K562 (cell line): ENCODE data around the gene ATP5PD. TPM values are rescaled to one million over a fixed set of nuclear protein-coding genes. Genes with fewer than 3 reads are reported as not detected.
"Not testable (repeated sequence)": the region's sequence is repeated elsewhere in the genome, so short reads cannot be mapped to it uniquely, and the experiment has no call there.

Experiments used
- ARID3A ChIP-seq: IDR thresholded peaks from 2 replicates; pipeline ENCODE4 v1.6.1; 2012; ENCODE audit warnings: low read depth, low read length, improper control_type of control experiment, borderline replicate concordance
- BCLAF1 ChIP-seq, 2 experiments: fragments of 450-650 bp in 1 of 2; IDR thresholded peaks; 2 replicates each; pipeline ENCODE4 v1.6.1; 2011 to 2017; ENCODE audit warnings: low read depth in 2 of 2, antibody characterized with exemption in 1 of 2, borderline replicate concordance in 1 of 2, low read length in 1 of 2, mild to moderate bottlenecking in 1 of 2, mixed read lengths in 1 of 2; ENCODE audit not compliant: control insufficient read depth in 1 of 2
- BHLHE40 ChIP-seq: IDR thresholded peaks from 2 replicates; pipeline ENCODE4 v1.6.1; 2011; ENCODE audit warnings: low read length, improper control_type of control experiment
- DMBX1 ChIP-seq: fragments of 250-450 bp; sonication (Bioruptor Pico); IDR thresholded peaks from 2 replicates; pipeline ENCODE4 v1.8.0; 2022; ENCODE audit warnings: inconsistent platforms, mild to moderate bottlenecking, moderate library complexity, borderline replicate concordance
- ELF1 ChIP-seq: fragments of 200-800 bp; sonication (Bioruptor generic); IDR thresholded peaks from 2 replicates; pipeline ENCODE4 v1.6.1; 2016; ENCODE audit warnings: missing genetic modification characterization, missing compliant biosample characterization
- ETV5 ChIP-seq: sonication (generic); formaldehyde crosslinking; IDR thresholded peaks from 2 replicates; pipeline ENCODE4 v1.4.0; 2020; ENCODE audit warnings: low read depth, mild to moderate bottlenecking, missing genetic modification reagents
- FOXA1 ChIP-seq: fragments of 450-650 bp; IDR thresholded peaks from 2 replicates; pipeline ENCODE4 v1.6.1; 2016; ENCODE audit warnings: mild to moderate bottlenecking, borderline replicate concordance
- FOXM1 ChIP-seq, 2 experiments: fragments of 450-650 bp in 1 of 2; sonication (generic) in 1 of 2; formaldehyde crosslinking in 1 of 2; IDR thresholded peaks; 2 replicates each; pipeline versions ENCODE4 v1.6.1 to v1.9.0; 2017 to 2022; ENCODE audit warnings: low read depth in 2 of 2, mild to moderate bottlenecking in 2 of 2, missing genetic modification reagents in 1 of 2, moderate library complexity in 1 of 2
- HDAC2 ChIP-seq: fragments of 450-650 bp; IDR thresholded peaks from 2 replicates; pipeline ENCODE4 v1.6.1; 2016; ENCODE audit warnings: mild to moderate bottlenecking
- MBD2 ChIP-seq: sonication (generic); IDR thresholded peaks from 2 replicates; pipeline ENCODE4 v1.6.1; 2016; ENCODE audit warnings: low read depth, borderline replicate concordance
- MTA3 ChIP-seq: fragments of 450-650 bp; formaldehyde crosslinking; IDR thresholded peaks from 2 replicates; pipeline ENCODE4 v1.6.1; 2017; ENCODE audit warnings: mild to moderate bottlenecking, borderline replicate concordance
- MYBL2 ChIP-seq, 2 experiments: fragments of 450-650 bp in 1 of 2; sonication (generic) in 1 of 2; formaldehyde crosslinking in 1 of 2; IDR thresholded peaks; 2 replicates each; pipeline versions ENCODE4 v1.6.1 to v1.8.1; 2017 to 2022; ENCODE audit warnings: borderline replicate concordance in 1 of 2, inconsistent platforms in 1 of 2, low read depth in 1 of 2, mild to moderate bottlenecking in 1 of 2, missing genetic modification reagents in 1 of 2, moderate library complexity in 1 of 2
- NFIC ChIP-seq: fragments of 450-650 bp; IDR thresholded peaks from 2 replicates; pipeline ENCODE4 v1.6.1; 2017; ENCODE audit warnings: mild to moderate bottlenecking, inconsistent platforms
- SMARCA4 ChIP-seq: fragments of 450-650 bp; IDR thresholded peaks from 2 replicates; pipeline ENCODE4 v1.6.1; 2016
- SMARCE1 ChIP-seq: fragments of 450-650 bp; IDR thresholded peaks from 2 replicates; pipeline ENCODE4 v1.7.1; 2016; ENCODE audit warnings: mild to moderate bottlenecking
- TAL1 ChIP-seq: fragments of 450-650 bp; IDR thresholded peaks from 2 replicates; pipeline ENCODE4 v1.6.1; 2016; ENCODE audit warnings: mild to moderate bottlenecking
- TCF3 ChIP-seq: sonication (generic); formaldehyde crosslinking; IDR thresholded peaks from 2 replicates; pipeline ENCODE4 v1.4.0; 2020; ENCODE audit warnings: mild to moderate bottlenecking, missing genetic modification reagents
- ZFX ChIP-seq: sonication (generic); formaldehyde crosslinking; IDR thresholded peaks from 2 replicates; pipeline ENCODE4 v1.8.0; 2022; ENCODE audit warnings: mild to moderate bottlenecking, missing genetic modification reagents, moderate library complexity
- ZKSCAN8 ChIP-seq: fragments of 200-800 bp; sonication (Bioruptor generic); IDR thresholded peaks from 2 replicates; pipeline ENCODE4 v1.6.1; 2016; ENCODE audit warnings: missing genetic modification characterization, missing compliant biosample characterization
- ZNF140 ChIP-seq: fragments of 250-450 bp; sonication (Bioruptor Pico); IDR thresholded peaks from 2 replicates; pipeline ENCODE4 v1.8.0; 2021; ENCODE audit warnings: moderate library complexity, mild to moderate bottlenecking, inconsistent platforms
- ZNF175 ChIP-seq: fragments of 200-800 bp; sonication (Bioruptor generic); IDR thresholded peaks from 2 replicates; pipeline ENCODE4 v1.6.1; 2016; ENCODE audit warnings: low read depth, mild to moderate bottlenecking, missing genetic modification characterization, missing compliant biosample characterization
- ZNF589 ChIP-seq: fragments of 200-800 bp; sonication (Bioruptor generic); IDR thresholded peaks from 2 replicates; pipeline ENCODE4 v1.6.1; 2016; ENCODE audit warnings: low read depth, missing genetic modification characterization, missing compliant biosample characterization
- polyA plus RNA-seq, 8 experiments: library from polyadenylated mRNA; depleted of rRNA in 4 of 8; stranded (reverse) in 5 of 8; unstranded in 3 of 8; fragments of >200 nt; fragmentation: Nextera tagmentation in 2 of 8; fragmentation: Illumina TruSeq in 1 of 8; extraction: Ambion mirVana in 2 of 8; extraction: Trizol in 1 of 8; gene quantifications; 2 replicates each; pipeline versions ENCODE4 v1.2.1 to v1.2.3, GENCODE V29; 2011 to 2014; ENCODE audit warnings: inconsistent platforms in 1 of 8, missing spikeins in 1 of 8
- total RNA-seq, 7 experiments: library from RNA; depleted of rRNA in 6 of 7; stranded (reverse); fragments of >200 nt in 6 of 7; fragmentation: Illumina TruSeq in 2 of 7; extraction: Trizol in 2 of 7; gene quantifications; 2 replicates each; pipeline versions ENCODE4 v1.2.1 to v1.2.3, GENCODE V29; 2011 to 2021; ENCODE audit warnings: low replicate concordance in 1 of 7

Gene ATP5PD
- total and polyA plus RNA-seq, 9 of the 15 experiments (the other 6 are each of a cell fraction or from before 2014, with no cell fraction given): 271 to 828 (median 432) TPM

GRCh38 chr17:75071478-75072271 lies 24.9 kb upstream of the ATP5PD start (continued):
- TF ChIP-seq BCLAF1 (IDR thresholded peaks at IDR 0.05; ENCODE audit: borderline replicate concordance in 1 of 2, control insufficient read depth in 1 of 2, low read depth in 2 of 2, low read length in 1 of 2) (0 out of 4 replicates have a peak, but pooled peaks of 1 of the 2 experiments have one; percentile 20), BHLHE40 (peak; percentile 22; the same call in 1 of the 2 replicates), ZNF589 (CRISPR knock-in tag) (peak; percentile 23; the same call in 1 of the 2 replicates), MYBL2 (IDR thresholded peaks at IDR 0.05; ENCODE audit: low read depth) (peak; percentile 78), FOXA1 (peak; percentile 93), HDAC2 (0 out of 2 replicates have a peak, but pooled peaks have one; percentile 70), MBD2 (peak; percentile 60; the same call in 1 of the 2 replicates), ELF1 (0 out of 2 replicates have a peak, but pooled peaks have one; percentile 18), ZFX (CRISPR knock-in tag) (peak; percentile 48; the same call in 1 of the 2 replicates), NFIC (peak; percentile 75), TAL1 (peak; percentile 84), SMARCE1 (peak; percentile 95), DMBX1 (CRISPR knock-in tag) (peak; percentile 33; the same call in 1 of the 2 replicates), TCF3 (CRISPR knock-in tag) (peak; percentile 90), ZNF175 (CRISPR knock-in tag) (0 out of 2 replicates have a peak, but pooled peaks have one; percentile 23), ZNF140 (CRISPR knock-in tag) (0 out of 2 replicates have a peak, but pooled peaks have one; percentile 41), SMARCA4 (peak; percentile 96), ZKSCAN8 (CRISPR knock-in tag) (peak; percentile 50; the same call in 1 of the 2 replicates), ETV5 (CRISPR knock-in tag) (peak; percentile 96), ARID3A (peak; percentile 63), MTA3 (peak; percentile 36; the same call in 1 of the 2 replicates), FOXM1 (IDR thresholded peaks at IDR 0.05; ENCODE audit: low read depth) (peak; percentile 88)
- not testable (repeated sequence) for TF ChIP-seq MYBL2 (CRISPR knock-in tag; IDR thresholded peaks at IDR 0.05; ENCODE audit: borderline replicate concordance); FOXM1 (CRISPR knock-in tag; IDR thresholded peaks at IDR 0.05; ENCODE audit: low read depth)
